ENCODE data around the gene FXR2.

- no peak for TF ChIP-seq CTCF (IDR thresholded peaks at IDR 0.05)
- no peak for TF ChIP-seq POLR2A (IDR thresholded peaks at IDR 0.05)
- no peak for TF ChIP-seq EP300 (IDR thresholded peaks at IDR 0.05)
Measured at GRCh38 chr17:7646457-7646856, 31.8 kb upstream of the FXR2 start.

All from ovary (tissue), 3 donors.